Endodermal cell (in vitro differentiated cells): ENCODE data around the gene ERAL1. TPM values are rescaled to one million over a fixed set of nuclear protein-coding genes. Genes with fewer than 3 reads are reported as not detected.

Source experiments
- DNase-seq: peaks from one replicate; pipeline ENCODE4 v3.0.0-alpha.2; 2017
- H3K27ac ChIP-seq: 2 replicates; pipeline ENCODE4 v1.5.1; 2013; ENCODE audit warnings: mild to moderate bottlenecking, low read depth, low read length, moderate library complexity
- H3K27me3 ChIP-seq: 2 replicates; pipeline ENCODE4 v1.6.1; 2013; ENCODE audit warnings: mild to moderate bottlenecking, low read length, moderate library complexity; ENCODE audit not compliant: insufficient read depth, control insufficient read depth, poor library complexity, severe bottlenecking
- H3K36me3 ChIP-seq: 2 replicates; pipeline ENCODE4 v1.7.0; 2013; ENCODE audit warnings: mild to moderate bottlenecking, low read length, moderate library complexity; ENCODE audit not compliant: control insufficient read depth, insufficient read depth
- H3K4me1 ChIP-seq: one replicate; pipeline ENCODE4 v1.7.0; 2013; ENCODE audit warnings: low read length; ENCODE audit not compliant: control insufficient read depth, insufficient read depth
- H3K4me3 ChIP-seq: 2 replicates; pipeline ENCODE4 v1.5.1; 2013; ENCODE audit warnings: mild to moderate bottlenecking, low read length, moderate library complexity
- H3K9ac ChIP-seq: 2 replicates; pipeline ENCODE4 v1.6.1; 2013; ENCODE audit warnings: mild to moderate bottlenecking, low read length, moderate library complexity; ENCODE audit not compliant: poor library complexity, severe bottlenecking; ENCODE audit errors: extremely low read depth
- H3K9me3 ChIP-seq: 2 replicates; pipeline ENCODE4 v1.6.1; 2013; ENCODE audit warnings: mild to moderate bottlenecking, low read length, moderate library complexity; ENCODE audit not compliant: control insufficient read depth
- H3K27ac Mint-ChIP-seq: 2 replicates; pipeline ENCODE4 v1.8.0; 2020; ENCODE audit warnings: mixed read lengths
- H3K27me3 Mint-ChIP-seq: 2 replicates; pipeline ENCODE4 v1.8.0; 2021; ENCODE audit warnings: mild to moderate bottlenecking, mixed read lengths; ENCODE audit not compliant: insufficient read depth
- H3K36me3 Mint-ChIP-seq: 2 replicates; pipeline ENCODE4 v1.8.0; 2020; ENCODE audit warnings: low read depth, mixed read lengths
- H3K4me1 Mint-ChIP-seq: 2 replicates; pipeline ENCODE4 v1.8.0; 2020; ENCODE audit warnings: mixed read lengths
- H3K4me3 Mint-ChIP-seq: 2 replicates; pipeline ENCODE4 v1.8.0; 2020; ENCODE audit warnings: mild to moderate bottlenecking, moderate library complexity, mixed read lengths
- H3K9me3 Mint-ChIP-seq: 2 replicates; pipeline ENCODE4 v1.8.0; 2020; ENCODE audit warnings: mild to moderate bottlenecking, mixed read lengths
- CTCF ChIP-seq: fragments of 200-600 bp; sonication (generic); conservative IDR thresholded peaks from 2 replicates; pipeline ENCODE4 v1.5.0; 2021; ENCODE audit warnings: antibody characterized with exemption, mild to moderate bottlenecking
- WGBS, 2 experiments: methylation state at CpG; one replicate each; pipeline versions ENCODE4 v1.1.5 to v1.1.7; 2013; ENCODE audit warnings: missing lambda C conversion rate in 2 of 2, mixed read lengths in 1 of 2; ENCODE audit not compliant: insufficient coverage in 1 of 2, insufficient read length in 1 of 2; 5-methylcytosine and 5-hydroxymethylcytosine counted together
- total RNA-seq, 2 donors: library from RNA; stranded (reverse); fragmentation: NEBNext Ultra II Directional in 1 of 2; extraction: Animal tissue kit (Norgen Biotek cat#: 25700) in 1 of 2; gene quantifications; 2 replicates in 1 of 2; 3 replicates in 1 of 2; pipeline ENCODE4 v1.2.1, GENCODE V29; 2021

ERAL1 gene
- total RNA-seq, 2 donors from 2014 or later, result 54.2 to 60.9 TPM

GRCh38 chr17:28849281-28849680 lies 5.5 kb upstream of the ERAL1 start:
- H3K27me3 ChIP-seq, result no peaks in the 10 kb centered on the region
- Mint-ChIP-seq H3K4me3 (no peak overlapping the region), H3K27me3 (no peaks in the 10 kb centered on the region), H3K4me1 (no peaks in the 10 kb centered on the region), H3K36me3 (no peaks in the 10 kb centered on the region), H3K9me3 (no peaks in the 10 kb centered on the region), H3K27ac (no peak overlapping the region)
- 95 to 100% methylated on average over 1 to 5 of the region's 5 CpGs for WGBS, 2 experiments
- no peak overlapping the region for H3K27ac ChIP-seq
- no peaks in the 10 kb centered on the region for H3K4me1 ChIP-seq
- H3K4me3 ChIP-seq, result no peak overlapping the region
- no peak for TF ChIP-seq CTCF
- H3K36me3 ChIP-seq, result no peaks in the 10 kb centered on the region
- no peak overlapping the region for H3K9ac ChIP-seq
- no peak for DNase-seq
- no peaks in the 10 kb centered on the region for H3K9me3 ChIP-seq

- H3K9ac ChIP-seq, result no peak overlapping the region
- no peak for TF ChIP-seq CTCF
- H3K4me1 Mint-ChIP-seq, result peaks cover 4% of the 10 kb centered on the region
- H3K27ac Mint-ChIP-seq, result no peak overlapping the region
- peaks cover 13% of the 10 kb centered on the region for H3K36me3 Mint-ChIP-seq
- H3K4me3 ChIP-seq, result no peak overlapping the region
- H3K36me3 ChIP-seq, result peaks cover 17% of the 10 kb centered on the region
- no peak overlapping the region for H3K27ac ChIP-seq
- no peaks in the 10 kb centered on the region for H3K27me3 ChIP-seq
- no peak overlapping the region for H3K4me3 Mint-ChIP-seq
- DNase-seq, result no peak
- 87 to 100% methylated on average over 2 of the region's 2 CpGs for WGBS, 2 experiments
- H3K4me1 ChIP-seq, result no peaks in the 10 kb centered on the region
- no peaks in the 10 kb centered on the region for H3K9me3 ChIP-seq
- no peaks in the 10 kb centered on the region for H3K27me3 Mint-ChIP-seq
- H3K9me3 Mint-ChIP-seq, result no peaks in the 10 kb centered on the region
Measured at GRCh38 chr17:28853295-28853694, 1.5 kb upstream of the ERAL1 start.

GRCh38 chr17:28855336-28855679 lies 492 bp downstream of the ERAL1 start:
- peak overlapping the region; percentile 88 for H3K4me3 ChIP-seq
- WGBS, 2 experiments, result 12 to 32% methylated on average over 4 to 5 of the region's 5 CpGs

More at GRCh38 chr17:28855336-28855679, 492 bp downstream of the ERAL1 start:
- H3K27ac Mint-ChIP-seq, result peak overlapping the region; percentile 89
- peak overlapping the region; percentile 44 for H3K9ac ChIP-seq
- H3K27ac ChIP-seq, result no peak overlapping the region
- peak overlapping the region; percentile 87 for H3K4me3 Mint-ChIP-seq
- H3K36me3 Mint-ChIP-seq, result peaks cover 27% of the 10 kb centered on the region
- no peaks in the 10 kb centered on the region for H3K9me3 ChIP-seq
- no peaks in the 10 kb centered on the region for H3K4me1 ChIP-seq
- no peaks in the 10 kb centered on the region for H3K27me3 Mint-ChIP-seq
- no peak for DNase-seq
- H3K27me3 ChIP-seq, result no peaks in the 10 kb centered on the region
- H3K9me3 Mint-ChIP-seq, result no peaks in the 10 kb centered on the region
- peaks cover 4% of the 10 kb centered on the region for H3K4me1 Mint-ChIP-seq
- H3K36me3 ChIP-seq, result peaks cover 26% of the 10 kb centered on the region
- TF ChIP-seq CTCF, result no peak
